T-helper 2 cell treated with Interferon-gamma antibody and Interleukin-4, amounts not matched to agents 5 μg/mL and 100 μg/mL, for 36 hours (primary cell): Measurements from ENCODE around the gene NTNG1.
"Not testable (repeated sequence)": the region's sequence is repeated elsewhere in the genome, so short reads cannot be mapped to it uniquely, and the experiment has no call there.

Experiments
- DNase-seq: peaks from one replicate; pipeline ENCODE4 v3.0.0; 2021; ENCODE audit warnings: low spot score
- H3K27ac Mint-ChIP-seq: one replicate; pipeline ENCODE4 v1.8.0; 2021; ENCODE audit warnings: mild to moderate bottlenecking, mixed read lengths
- H3K27me3 Mint-ChIP-seq: one replicate; pipeline ENCODE4 v1.8.0; 2021; ENCODE audit warnings: low read depth, mixed read lengths
- H3K36me3 Mint-ChIP-seq: one replicate; pipeline ENCODE4 v1.8.0; 2021; ENCODE audit warnings: low read depth, mixed read lengths
- H3K4me1 Mint-ChIP-seq: one replicate; pipeline ENCODE4 v1.8.0; 2021; ENCODE audit warnings: low read depth, mixed read lengths
- H3K4me3 Mint-ChIP-seq: one replicate; pipeline ENCODE4 v1.8.0; 2022; ENCODE audit warnings: mild to moderate bottlenecking, moderate library complexity, mixed read lengths
- H3K9me3 Mint-ChIP-seq: one replicate; pipeline ENCODE4 v1.8.0; 2021; ENCODE audit warnings: mixed read lengths

Gene NTNG1

GRCh38 chr1:107140703-107141490 is at the start of gene NTNG1:
NTNG1 (plus strand) TSS chr1:107141039.
- Mint-ChIP-seq H3K9me3 (no peaks in the 10 kb centered on the region), H3K36me3 (no peaks in the 10 kb centered on the region), H3K27ac (no peak within 1 kb of the TSS), H3K27me3 (peaks cover 54% of the 10 kb centered on the region), H3K4me3 (peak within 1 kb of the TSS; percentile 75), H3K4me1 (peaks cover 12% of the 10 kb centered on the region)
- peak; percentile 8 for DNase-seq

GRCh38 chr1:107091418-107091817 is 49.4 kb upstream of the NTNG1 start:
- H3K4me3 Mint-ChIP-seq = no peak overlapping the region
- no peak for DNase-seq
- H3K4me1 Mint-ChIP-seq = no peaks in the 10 kb centered on the region
- no peaks in the 10 kb centered on the region for H3K9me3 Mint-ChIP-seq
- no peaks in the 10 kb centered on the region for H3K36me3 Mint-ChIP-seq
- H3K27ac Mint-ChIP-seq = no peak overlapping the region
- H3K27me3 Mint-ChIP-seq = no peaks in the 10 kb centered on the region

GRCh38 chr1:107093395-107093794 is 47.4 kb upstream of the NTNG1 start:
- not testable (repeated sequence) for H3K27ac Mint-ChIP-seq

GRCh38 chr1:107095647-107096046 is 45.2 kb upstream of the NTNG1 start:
- Mint-ChIP-seq H3K4me1 (no peaks in the 10 kb centered on the region), H3K9me3 (no peaks in the 10 kb centered on the region), H3K4me3 (no peak overlapping the region), H3K27me3 (no peaks in the 10 kb centered on the region), H3K36me3 (no peaks in the 10 kb centered on the region), H3K27ac (no peak overlapping the region)
- DNase-seq = no peak

More at GRCh38 chr1:107093395-107093794, 47.4 kb upstream of the NTNG1 start:
- not testable (repeated sequence) for DNase-seq, H3K36me3 Mint-ChIP-seq, H3K27me3 Mint-ChIP-seq, H3K9me3 Mint-ChIP-seq, H3K4me1 Mint-ChIP-seq, H3K4me3 Mint-ChIP-seq

- Mint-ChIP-seq H3K4me1 (no peaks in the 10 kb centered on the region), H3K27ac (no peak overlapping the region), H3K36me3 (no peaks in the 10 kb centered on the region), H3K4me3 (no peak overlapping the region), H3K27me3 (no peaks in the 10 kb centered on the region), H3K9me3 (no peaks in the 10 kb centered on the region)
- no peak for DNase-seq
Measured at GRCh38 chr1:107096690-107097089, 44.1 kb upstream of the NTNG1 start.

- no peaks in the 10 kb centered on the region for H3K36me3 Mint-ChIP-seq
- no peak for DNase-seq
- no peaks in the 10 kb centered on the region for H3K4me1 Mint-ChIP-seq
- no peak overlapping the region for H3K4me3 Mint-ChIP-seq
- H3K27me3 Mint-ChIP-seq = no peaks in the 10 kb centered on the region
- H3K27ac Mint-ChIP-seq = no peak overlapping the region
- no peaks in the 10 kb centered on the region for H3K9me3 Mint-ChIP-seq
Measured at GRCh38 chr1:107098961-107099360, 41.9 kb upstream of the NTNG1 start.

- H3K4me3 Mint-ChIP-seq = no peak overlapping the region
- H3K27me3 Mint-ChIP-seq = no peaks in the 10 kb centered on the region
- H3K27ac Mint-ChIP-seq = no peak overlapping the region
- no peaks in the 10 kb centered on the region for H3K36me3 Mint-ChIP-seq
- no peaks in the 10 kb centered on the region for H3K4me1 Mint-ChIP-seq
- no peaks in the 10 kb centered on the region for H3K9me3 Mint-ChIP-seq
- DNase-seq = no peak
Measured at GRCh38 chr1:107100331-107100984, 40.4 kb upstream of the NTNG1 start.

GRCh38 chr1:107105914-107106313 is 34.9 kb upstream of the NTNG1 start:
- Mint-ChIP-seq H3K27ac (no peak overlapping the region), H3K4me1 (no peaks in the 10 kb centered on the region), H3K36me3 (no peaks in the 10 kb centered on the region), H3K4me3 (no peak overlapping the region), H3K9me3 (no peaks in the 10 kb centered on the region), H3K27me3 (no peaks in the 10 kb centered on the region)
- no peak for DNase-seq

GRCh38 chr1:107110326-107110725 is 30.5 kb upstream of the NTNG1 start:
- Mint-ChIP-seq H3K9me3 (no peaks in the 10 kb centered on the region), H3K36me3 (no peaks in the 10 kb centered on the region), H3K27me3 (no peaks in the 10 kb centered on the region), H3K27ac (no peak overlapping the region), H3K4me3 (no peak overlapping the region), H3K4me1 (no peaks in the 10 kb centered on the region)
- DNase-seq = no peak

GRCh38 chr1:107116306-107116790 is 24.5 kb upstream of the NTNG1 start:
- no peak overlapping the region for H3K27ac Mint-ChIP-seq
- no peaks in the 10 kb centered on the region for H3K9me3 Mint-ChIP-seq
- H3K36me3 Mint-ChIP-seq = no peaks in the 10 kb centered on the region
- no peak overlapping the region for H3K4me3 Mint-ChIP-seq
- H3K27me3 Mint-ChIP-seq = no peaks in the 10 kb centered on the region
- no peaks in the 10 kb centered on the region for H3K4me1 Mint-ChIP-seq
- DNase-seq = no peak

- no peak overlapping the region for H3K4me3 Mint-ChIP-seq
- H3K27ac Mint-ChIP-seq = no peak overlapping the region
- no peak for DNase-seq
- no peaks in the 10 kb centered on the region for H3K36me3 Mint-ChIP-seq
- no peaks in the 10 kb centered on the region for H3K27me3 Mint-ChIP-seq
- no peaks in the 10 kb centered on the region for H3K4me1 Mint-ChIP-seq
- no peaks in the 10 kb centered on the region for H3K9me3 Mint-ChIP-seq
Measured at GRCh38 chr1:107122225-107122624, 18.6 kb upstream of the NTNG1 start.

GRCh38 chr1:107123741-107124140 is 17.1 kb upstream of the NTNG1 start:
- Mint-ChIP-seq H3K4me3 (no peak overlapping the region), H3K4me1 (no peaks in the 10 kb centered on the region), H3K36me3 (no peaks in the 10 kb centered on the region), H3K27me3 (no peaks in the 10 kb centered on the region), H3K9me3 (no peaks in the 10 kb centered on the region), H3K27ac (no peak overlapping the region)
- DNase-seq = no peak

GRCh38 chr1:107124694-107125093 is 16.1 kb upstream of the NTNG1 start:
- H3K4me1 Mint-ChIP-seq = no peaks in the 10 kb centered on the region
- no peak overlapping the region for H3K4me3 Mint-ChIP-seq
- DNase-seq = no peak
- no peaks in the 10 kb centered on the region for H3K36me3 Mint-ChIP-seq
- H3K9me3 Mint-ChIP-seq = no peaks in the 10 kb centered on the region
- no peak overlapping the region for H3K27ac Mint-ChIP-seq
- no peaks in the 10 kb centered on the region for H3K27me3 Mint-ChIP-seq

- Mint-ChIP-seq H3K36me3 (no peaks in the 10 kb centered on the region), H3K4me1 (no peaks in the 10 kb centered on the region), H3K27me3 (peaks cover 2% of the 10 kb centered on the region)
Measured at GRCh38 chr1:107132195-107132594, 8.6 kb upstream of the NTNG1 start.

More at GRCh38 chr1:107132195-107132594, 8.6 kb upstream of the NTNG1 start:
- DNase-seq = no peak
- Mint-ChIP-seq H3K27ac (no peak overlapping the region), H3K9me3 (no peaks in the 10 kb centered on the region), H3K4me3 (no peak overlapping the region)
